Psoas muscle (tissue), 8 donors: ENCODE data around the gene KANK4. TPM values are rescaled to one million over a fixed set of nuclear protein-coding genes. Genes with fewer than 3 reads are reported as not detected.

ENCODE experiments used
- ATAC-seq, 4 donors: fragments of 200-7000 bp; cut with Tn5 transposase; one replicate each; pipeline ENCODE4 v1.9.1; 2020; ENCODE audit warnings: moderate library complexity in 3 of 4, mild to moderate bottlenecking in 2 of 4
- DNase-seq, 2 donors: peaks; one replicate each; pipeline ENCODE4 v3.0.0-alpha.2; 2020
- H3K27ac ChIP-seq: fragments of 200-600 bp; one replicate; pipeline ENCODE4 v1.8.0; 2022
- H3K27me3 ChIP-seq, 3 donors: fragments of 200-600 bp in 1 of 3; one replicate each; pipeline versions ENCODE4 v1.6.1 to v1.8.0; 2013 to 2022; ENCODE audit warnings: low read length in 2 of 3, mild to moderate bottlenecking in 2 of 3, moderate library complexity in 1 of 3; ENCODE audit not compliant: insufficient read depth in 3 of 3
- H3K36me3 ChIP-seq, 2 donors: fragments of 200-600 bp in 1 of 2; one replicate each; pipeline versions ENCODE4 v1.6.1 to v1.8.0; 2013 to 2022; ENCODE audit warnings: low read depth in 1 of 2, mild to moderate bottlenecking in 1 of 2, moderate library complexity in 1 of 2; ENCODE audit not compliant: insufficient read depth in 1 of 2
- H3K4me1 ChIP-seq: fragments of 200-600 bp; one replicate; pipeline ENCODE4 v1.8.0; 2022
- H3K4me3 ChIP-seq: fragments of 200-600 bp; one replicate; pipeline ENCODE4 v1.8.0; 2022; ENCODE audit warnings: mild to moderate bottlenecking
- H3K9me3 ChIP-seq: fragments of 200-600 bp; one replicate; pipeline ENCODE4 v1.8.0; 2022
- CTCF ChIP-seq: fragments of 200-600 bp; IDR thresholded peaks from one replicate; pipeline ENCODE4 v1.8.0; 2022; ENCODE audit warnings: antibody characterized with exemption
- WGBS, 3 donors: extraction: QIAGEN DNeasy Blood & Tissue Kit; methylation state at CpG; one replicate each; pipeline versions ENCODE4 v1.1.6 to v1.1.7; 2013; 5-methylcytosine and 5-hydroxymethylcytosine counted together
- intact Hi-C, 2 donors: fragments of 100-400 bp; cut with DNase I; formaldehyde crosslinking; loops; one replicate each; pipeline versions ENCODE4 v1.11.0 to v1.14.2; 2022
- polyA plus RNA-seq, 3 donors: library from polyadenylated mRNA; stranded (reverse); fragments of 200-250 nt; gene quantifications; one replicate each; pipeline ENCODE4 v1.2.3, GENCODE V29; 2013
- total RNA-seq, 4 donors: library from RNA; stranded (reverse); fragmentation: NEBNext Ultra II Directional in 2 of 4; extraction: Animal tissue kit (Norgen Biotek cat#: 25700) in 2 of 4; gene quantifications; one replicate each; pipeline versions ENCODE4 v1.2.1 to v1.2.4, GENCODE V29; 2021 to 2023
- donor health status: healthy with polysubstance abuse.
- donor health status: DM: no; HTN: no; CAD: no; lungs with moderate emphysema.
- donor health status: Bipolar disorder and iron deficiency.
- donor health status: healthy.
- donor health status: DM: yes; HTN: yes; CAD: no.
- donor health status: DM: no; HTN: no; CAD: no.
- donor health status: DM: no; HTN: no; CAD: no.
- donor health status: DM: yes; HTN: yes; CAD: no.

The KANK4 gene
- total and polyA plus RNA-seq, 7 donors = 0.09 to 1.1 (median 0.17) TPM; not detected in 3

- H3K27ac ChIP-seq = no peak overlapping the region
- 55 to 66% (median 61%) methylated on average over 5 of the region's 5 CpGs for WGBS, 3 donors
- H3K9me3 ChIP-seq = no peaks in the 10 kb centered on the region
- ATAC-seq = no peak
- TF ChIP-seq CTCF = no peak
- no peaks in the 10 kb centered on the region for H3K4me1 ChIP-seq
- no peak overlapping the region for H3K4me3 ChIP-seq
- peaks cover 0 to 19% (median 7%) of the 10 kb centered on the region in 3 donors for H3K27me3 ChIP-seq
- no peaks in the 10 kb centered on the region for H3K36me3 ChIP-seq
- no peak for DNase-seq
- intact Hi-C loops = no loop called here
These were observed 35.2 kb downstream of the KANK4 start for GRCh38 chr1:62283986-62284385.

GRCh38 chr1:62282909-62283755 lies 36.1 kb downstream of the KANK4 start:
- no peak for TF ChIP-seq CTCF
- H3K36me3 ChIP-seq = no peaks in the 10 kb centered on the region
- H3K9me3 ChIP-seq = no peaks in the 10 kb centered on the region
- intact Hi-C loops = no loop called here
- H3K27me3 ChIP-seq = peaks cover 0 to 19% (median 7%) of the 10 kb centered on the region in 3 donors
- no peak overlapping the region for H3K27ac ChIP-seq
- no peak overlapping the region for H3K4me3 ChIP-seq
- ATAC-seq (no peak), DNase-seq (no peak)
- H3K4me1 ChIP-seq = no peaks in the 10 kb centered on the region
- 73 to 81% (median 74%) methylated on average over 8 of the region's 8 CpGs for WGBS, 3 donors

- intact Hi-C loops = no loop called here
- H3K4me1 ChIP-seq = no peaks in the 10 kb centered on the region
These were observed 37.2 kb downstream of the KANK4 start for GRCh38 chr1:62281922-62282555.

GRCh38 chr1:62280960-62281465 lies 38.2 kb downstream of the KANK4 start:
- Histone ChIP-seq H3K27me3 (peaks cover 0 to 14% (median 1%) of the 10 kb centered on the region in 3 donors), H3K4me3 (no peak overlapping the region), H3K27ac (no peak overlapping the region), H3K36me3 (no peaks in the 10 kb centered on the region), H3K9me3 (no peaks in the 10 kb centered on the region), H3K4me1 (no peaks in the 10 kb centered on the region)
- TF ChIP-seq CTCF = no peak
- WGBS, 3 donors = 73 to 87% (median 78%) methylated on average over 2 of the region's 2 CpGs
- ATAC-seq = no peak
- intact Hi-C loops = no loop called here
- no peak for DNase-seq

More at GRCh38 chr1:62281922-62282555, 37.2 kb downstream of the KANK4 start:
- Histone ChIP-seq H3K27me3 (peaks cover 0 to 18% (median 5%) of the 10 kb centered on the region in 3 donors), H3K36me3 (no peaks in the 10 kb centered on the region), H3K4me3 (no peak overlapping the region), H3K9me3 (no peaks in the 10 kb centered on the region), H3K27ac (no peak overlapping the region)
- TF ChIP-seq CTCF = no peak
- WGBS, 3 donors = 93 to 97% (median 95%) methylated on average over 4 of the region's 4 CpGs
- ATAC-seq = no peak
- no peak for DNase-seq
